HepG2 (cell line): Measurements from ENCODE around the gene HYAL1. TPM values are rescaled to one million over a fixed set of nuclear protein-coding genes. Genes with fewer than 3 reads are reported as not detected.

Source experiments
- CEBPG ChIP-seq: IDR thresholded peaks from 2 replicates; pipeline ENCODE4 v1.6.1; 2016
- HNRNPUL1 ChIP-seq: fragments of 200-400 bp; formaldehyde crosslinking; IDR thresholded peaks from 2 replicates; pipeline ENCODE4 v1.6.1; 2017; ENCODE audit warnings: low read depth, mild to moderate bottlenecking, low read length, moderate library complexity
- IKZF4 ChIP-seq: sonication (generic); formaldehyde crosslinking; IDR thresholded peaks from 2 replicates; pipeline ENCODE4 v1.5.1; 2020; ENCODE audit warnings: borderline replicate concordance, mild to moderate bottlenecking, low read depth, missing genetic modification reagents; ENCODE audit errors: not compliant biosample characterization
- IRF2 ChIP-seq: IDR thresholded peaks from 2 replicates; pipeline ENCODE4 v1.6.1; 2018; ENCODE audit warnings: missing genetic modification reagents, missing compliant biosample characterization
- KDM3A ChIP-seq: IDR thresholded peaks from 2 replicates; pipeline ENCODE4 v1.6.1; 2018; ENCODE audit warnings: low read depth, missing compliant biosample characterization
- NFATC3 ChIP-seq: sonication (generic); formaldehyde crosslinking; IDR thresholded peaks from 2 replicates; pipeline ENCODE4 v1.5.1; 2020; ENCODE audit warnings: mild to moderate bottlenecking, missing genetic modification reagents
- NFKBIZ ChIP-seq: IDR thresholded peaks from 2 replicates; pipeline ENCODE4 v1.6.1; 2018; ENCODE audit warnings: missing genetic modification reagents, missing compliant biosample characterization
- NPAS2 ChIP-seq: sonication (generic); formaldehyde crosslinking; IDR thresholded peaks from 2 replicates; pipeline ENCODE4 v1.8.0; 2022; ENCODE audit warnings: mild to moderate bottlenecking, missing genetic modification reagents, borderline replicate concordance
- PITX1 ChIP-seq: sonication (generic); formaldehyde crosslinking; IDR thresholded peaks from 2 replicates; pipeline ENCODE4 v1.5.1; 2020; ENCODE audit warnings: mild to moderate bottlenecking, missing genetic modification reagents
- PLRG1 ChIP-seq: fragments of 450-650 bp; conservative IDR thresholded peaks from 2 replicates; pipeline ENCODE4 v1.6.1; 2016
- REL ChIP-seq: sonication (generic); formaldehyde crosslinking; conservative IDR thresholded peaks from 2 replicates; pipeline ENCODE4 v1.8.0; 2022; ENCODE audit warnings: mild to moderate bottlenecking, missing genetic modification reagents, moderate library complexity
- SMAD1 ChIP-seq: sonication (generic); formaldehyde crosslinking; IDR thresholded peaks from 2 replicates; pipeline ENCODE4 v1.4.0; 2020; ENCODE audit warnings: missing genetic modification reagents, low read depth, mild to moderate bottlenecking, borderline replicate concordance
- SSRP1 ChIP-seq: IDR thresholded peaks from 2 replicates; pipeline ENCODE4 v1.6.1; 2016; ENCODE audit warnings: control low read depth
- TCF7 ChIP-seq: sonication (generic); IDR thresholded peaks from 2 replicates; pipeline ENCODE4 v1.6.1; 2016; ENCODE audit warnings: antibody characterized with exemption, low read depth
- ZBTB7A ChIP-seq: sonication (generic); formaldehyde crosslinking; IDR thresholded peaks from 2 replicates; pipeline ENCODE4 v1.8.0; 2022; ENCODE audit warnings: mild to moderate bottlenecking, missing genetic modification reagents
- ZFP62 ChIP-seq: sonication (generic); formaldehyde crosslinking; IDR thresholded peaks from 2 replicates; pipeline ENCODE4 v1.4.0; 2020; ENCODE audit warnings: missing genetic modification reagents
- ZNF460 ChIP-seq: sonication (generic); formaldehyde crosslinking; IDR thresholded peaks from 2 replicates; pipeline ENCODE4 v1.5.1; 2020; ENCODE audit warnings: missing genetic modification reagents, mild to moderate bottlenecking, borderline replicate concordance
- ZNF720 ChIP-seq: sonication (generic); formaldehyde crosslinking; IDR thresholded peaks from 2 replicates; pipeline ENCODE4 v1.4.0; 2020; ENCODE audit warnings: missing genetic modification reagents
- ZNF790 ChIP-seq: sonication (generic); formaldehyde crosslinking; IDR thresholded peaks from 2 replicates; pipeline ENCODE4 v1.8.0; 2022; ENCODE audit warnings: missing genetic modification reagents, mild to moderate bottlenecking, borderline replicate concordance
- ZSCAN20 ChIP-seq: sonication (generic); formaldehyde crosslinking; IDR thresholded peaks from 2 replicates; pipeline ENCODE4 v1.4.0; 2020; ENCODE audit warnings: missing genetic modification reagents, mild to moderate bottlenecking, borderline replicate concordance
- polyA plus RNA-seq, 8 experiments: library from polyadenylated mRNA; depleted of rRNA in 3 of 8; stranded (reverse) in 7 of 8; unstranded in 1 of 8; fragments of >200 nt; fragmentation: Illumina TruSeq in 4 of 8; extraction: Trizol in 4 of 8; gene quantifications; 2 replicates each; pipeline versions ENCODE4 v1.2.1 to v1.2.3, GENCODE V29; 2011 to 2016; ENCODE audit warnings: low read depth in 4 of 8, missing spikeins in 1 of 8, mixed read lengths in 1 of 8; ENCODE audit not compliant: insufficient read depth in 1 of 8
- total RNA-seq, 5 experiments: library from RNA; depleted of rRNA; stranded (reverse); fragments of >200 nt; fragmentation: Illumina TruSeq; extraction: Trizol; gene quantifications; 2 replicates each; pipeline ENCODE4 v1.2.3, GENCODE V29; 2016; ENCODE audit warnings: low read depth in 1 of 5
- TF ChIP-seq, protein P1 (sequence below), 2 experiments: sonication (generic) in 1 of 2; formaldehyde crosslinking in 1 of 2; IDR thresholded peaks; 2 replicates each; pipeline versions ENCODE4 v1.4.0 to v1.6.1; 2018 to 2020; ENCODE audit warnings: missing genetic modification reagents in 2 of 2, borderline replicate concordance in 1 of 2, low read depth in 1 of 2, mild to moderate bottlenecking in 1 of 2, missing biosample characterization in 1 of 2
- TF ChIP-seq, protein P2 (sequence below): sonication (generic); formaldehyde crosslinking; IDR thresholded peaks from 2 replicates; pipeline ENCODE4 v1.5.0; 2020; ENCODE audit warnings: missing genetic modification reagents
- TF ChIP-seq, protein P3 (sequence below): sonication (generic); formaldehyde crosslinking; IDR thresholded peaks from 2 replicates; pipeline ENCODE4 v1.5.0; 2020; ENCODE audit warnings: mild to moderate bottlenecking, missing genetic modification reagents
- TF ChIP-seq, protein P4 (sequence below): sonication (generic); formaldehyde crosslinking; IDR thresholded peaks from 2 replicates; pipeline ENCODE4 v1.4.0; 2020; ENCODE audit warnings: missing genetic modification reagents

HYAL1 gene
- total and polyA plus RNA-seq, 2 of the 13 experiments (the other 11 are each of a cell fraction or from before 2014, with no cell fraction given), result 76.5 to 193 TPM

DNA sequence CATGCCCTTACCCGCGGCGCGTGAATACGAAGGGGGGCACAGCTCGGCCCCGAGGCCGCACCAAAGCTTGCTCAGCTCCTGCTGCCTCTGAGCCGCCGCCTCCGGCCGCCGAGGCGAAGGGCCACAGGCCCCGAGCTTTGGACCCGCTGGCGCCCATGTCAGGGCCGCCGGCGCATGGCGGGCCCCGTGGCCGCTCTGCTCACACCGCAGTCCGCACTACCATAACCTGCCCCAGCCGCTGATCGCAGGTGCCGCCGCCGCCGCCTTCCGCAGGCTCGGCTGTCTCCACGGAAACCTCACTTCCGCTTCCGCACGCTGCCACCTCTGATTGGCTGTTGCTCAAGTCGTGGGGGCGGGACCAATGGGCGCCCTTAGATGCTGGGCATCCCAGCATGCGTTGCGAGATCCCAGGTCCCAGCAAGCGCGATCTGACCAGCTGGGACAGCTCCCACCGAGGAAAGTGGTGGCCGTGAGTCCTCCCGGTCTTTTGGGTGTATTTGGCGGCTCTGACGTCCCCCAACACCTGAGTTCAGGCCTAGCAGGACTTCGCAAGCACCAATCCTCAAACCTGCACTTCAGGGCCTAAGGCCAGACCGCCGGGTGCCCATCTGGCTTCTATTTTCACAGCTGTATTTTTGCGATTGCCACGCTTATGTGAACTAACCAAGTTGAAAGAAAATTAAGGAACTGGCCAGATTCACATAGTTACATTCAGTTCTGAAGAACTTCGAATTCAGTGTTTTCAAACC lies 24.7 kb upstream of the HYAL1 start, which contains the start of gene TUSC2 (continued):
- 0 out of 2 replicates have a peak, but pooled peaks have one; percentile 31 for TF ChIP-seq NFKBIZ (CRISPR knock-in tag)
- TF ChIP-seq, protein P1, sequence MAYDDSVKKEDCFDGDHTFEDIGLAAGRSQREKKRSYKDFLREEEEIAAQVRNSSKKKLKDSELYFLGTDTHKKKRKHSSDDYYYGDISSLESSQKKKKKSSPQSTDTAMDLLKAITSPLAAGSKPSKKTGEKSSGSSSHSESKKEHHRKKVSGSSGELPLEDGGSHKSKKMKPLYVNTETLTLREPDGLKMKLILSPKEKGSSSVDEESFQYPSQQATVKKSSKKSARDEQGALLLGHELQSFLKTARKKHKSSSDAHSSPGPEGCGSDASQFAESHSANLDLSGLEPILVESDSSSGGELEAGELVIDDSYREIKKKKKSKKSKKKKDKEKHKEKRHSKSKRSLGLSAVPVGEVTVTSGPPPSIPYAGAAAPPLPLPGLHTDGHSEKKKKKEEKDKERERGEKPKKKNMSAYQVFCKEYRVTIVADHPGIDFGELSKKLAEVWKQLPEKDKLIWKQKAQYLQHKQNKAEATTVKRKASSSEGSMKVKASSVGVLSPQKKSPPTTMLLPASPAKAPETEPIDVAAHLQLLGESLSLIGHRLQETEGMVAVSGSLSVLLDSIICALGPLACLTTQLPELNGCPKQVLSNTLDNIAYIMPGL (CRISPR knock-in tag; IDR thresholded peaks at IDR 0.05; ENCODE audit: borderline replicate concordance in 1 of 2, low read depth in 1 of 2), result peak in 1 of 2 experiments; percentile 58; a peak in 2 of 4 replicates
- TF ChIP-seq ZNF790 (CRISPR knock-in tag), result 0 out of 2 replicates have a peak, but pooled peaks have one; percentile 47
- no peak for TF ChIP-seq PITX1 (CRISPR knock-in tag)
- TF ChIP-seq KDM3A, result peak; percentile 74; the same call in 1 of the 2 replicates
- TF ChIP-seq ZNF460 (CRISPR knock-in tag), result no peak
- no peak for TF ChIP-seq SSRP1 (CRISPR knock-in tag)
- no peak for TF ChIP-seq NFATC3
- TF ChIP-seq PLRG1, result no peak
- TF ChIP-seq ZSCAN20 (CRISPR knock-in tag), result 0 out of 2 replicates have a peak, but pooled peaks have one; percentile 71
- TF ChIP-seq TCF7, result no peak
- TF ChIP-seq, protein P2, sequence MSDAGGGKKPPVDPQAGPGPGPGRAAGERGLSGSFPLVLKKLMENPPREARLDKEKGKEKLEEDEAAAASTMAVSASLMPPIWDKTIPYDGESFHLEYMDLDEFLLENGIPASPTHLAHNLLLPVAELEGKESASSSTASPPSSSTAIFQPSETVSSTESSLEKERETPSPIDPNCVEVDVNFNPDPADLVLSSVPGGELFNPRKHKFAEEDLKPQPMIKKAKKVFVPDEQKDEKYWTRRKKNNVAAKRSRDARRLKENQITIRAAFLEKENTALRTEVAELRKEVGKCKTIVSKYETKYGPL, result no peak; the same call in 1 of the 2 replicates
- no peak for TF ChIP-seq ZBTB7A (CRISPR knock-in tag)
- TF ChIP-seq ZFP62 (CRISPR knock-in tag), result no peak
- TF ChIP-seq, protein P3, sequence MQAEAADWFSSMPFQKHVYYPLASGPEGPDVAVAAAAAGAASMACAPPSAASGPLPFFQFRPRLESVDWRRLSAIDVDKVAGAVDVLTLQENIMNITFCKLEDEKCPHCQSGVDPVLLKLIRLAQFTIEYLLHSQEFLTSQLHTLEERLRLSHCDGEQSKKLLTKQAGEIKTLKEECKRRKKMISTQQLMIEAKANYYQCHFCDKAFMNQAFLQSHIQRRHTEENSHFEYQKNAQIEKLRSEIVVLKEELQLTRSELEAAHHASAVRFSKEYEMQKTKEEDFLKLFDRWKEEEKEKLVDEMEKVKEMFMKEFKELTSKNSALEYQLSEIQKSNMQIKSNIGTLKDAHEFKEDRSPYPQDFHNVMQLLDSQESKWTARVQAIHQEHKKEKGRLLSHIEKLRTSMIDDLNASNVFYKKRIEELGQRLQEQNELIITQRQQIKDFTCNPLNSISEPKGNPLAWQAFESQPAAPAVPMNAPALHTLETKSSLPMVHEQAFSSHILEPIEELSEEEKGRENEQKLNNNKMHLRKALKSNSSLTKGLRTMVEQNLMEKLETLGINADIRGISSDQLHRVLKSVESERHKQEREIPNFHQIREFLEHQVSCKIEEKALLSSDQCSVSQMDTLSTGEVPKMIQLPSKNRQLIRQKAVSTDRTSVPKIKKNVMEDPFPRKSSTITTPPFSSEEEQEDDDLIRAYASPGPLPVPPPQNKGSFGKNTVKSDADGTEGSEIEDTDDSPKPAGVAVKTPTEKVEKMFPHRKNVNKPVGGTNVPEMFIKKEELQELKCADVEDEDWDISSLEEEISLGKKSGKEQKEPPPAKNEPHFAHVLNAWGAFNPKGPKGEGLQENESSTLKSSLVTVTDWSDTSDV (CRISPR knock-in tag), result no peak
- no peak for TF ChIP-seq ZNF720
- no peak for TF ChIP-seq REL (CRISPR knock-in tag)
- TF ChIP-seq, protein P4, sequence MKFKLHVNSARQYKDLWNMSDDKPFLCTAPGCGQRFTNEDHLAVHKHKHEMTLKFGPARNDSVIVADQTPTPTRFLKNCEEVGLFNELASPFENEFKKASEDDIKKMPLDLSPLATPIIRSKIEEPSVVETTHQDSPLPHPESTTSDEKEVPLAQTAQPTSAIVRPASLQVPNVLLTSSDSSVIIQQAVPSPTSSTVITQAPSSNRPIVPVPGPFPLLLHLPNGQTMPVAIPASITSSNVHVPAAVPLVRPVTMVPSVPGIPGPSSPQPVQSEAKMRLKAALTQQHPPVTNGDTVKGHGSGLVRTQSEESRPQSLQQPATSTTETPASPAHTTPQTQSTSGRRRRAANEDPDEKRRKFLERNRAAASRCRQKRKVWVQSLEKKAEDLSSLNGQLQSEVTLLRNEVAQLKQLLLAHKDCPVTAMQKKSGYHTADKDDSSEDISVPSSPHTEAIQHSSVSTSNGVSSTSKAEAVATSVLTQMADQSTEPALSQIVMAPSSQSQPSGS (CRISPR knock-in tag), result peak; percentile 39; the same call in 1 of the 2 replicates
- TF ChIP-seq NPAS2 (CRISPR knock-in tag), result no peak
- no peak for TF ChIP-seq SMAD1 (CRISPR knock-in tag)
- TF ChIP-seq CEBPG (CRISPR knock-in tag), result peak; percentile 51; the same call in 1 of the 2 replicates
- no peak for TF ChIP-seq HNRNPUL1
- peak; percentile 61 for TF ChIP-seq IRF2 (CRISPR knock-in tag)
- TF ChIP-seq IKZF4 (CRISPR knock-in tag), result peak; percentile 60
